DOHH2 (cell line): ENCODE data around the gene HSF5.
A peak's percentile ranks its signal among the peaks of the same experiment; 100 is the strongest.

Experiments used
- CTCF ChIP-seq: fragments of 200-600 bp; sonication (generic); IDR thresholded peaks from one replicate; pipeline ENCODE4 v1.5.1; 2014; ENCODE audit warnings: antibody characterized with exemption, mild to moderate bottlenecking, low read depth, low read length; ENCODE audit not compliant: poor library complexity, severe bottlenecking
- EZH2phosphoT487 ChIP-seq: fragments of 200-600 bp; sonication (generic); IDR thresholded peaks from 2 replicates; pipeline ENCODE4 v1.6.1; 2017; ENCODE audit warnings: borderline replicate concordance, mild to moderate bottlenecking, antibody characterized with exemption, low read length, moderate library complexity, mixed read lengths

GRCh38 chr17:58520843-58521430, 32.7 kb upstream of the HSF5 start:
- peak; percentile 50 for TF ChIP-seq CTCF
- TF ChIP-seq EZH2phosphoT487: no peak
